IMR-90 (cell line): ENCODE results near the gene TMEM63B. TPM values are rescaled to one million over a fixed set of nuclear protein-coding genes. Genes with fewer than 3 reads are reported as not detected.

Experiments
- ATAC-seq: fragments of 200-7000 bp; cut with Tn5 transposase; 2 replicates; pipeline ENCODE4 v1.9.1; 2020; ENCODE audit warnings: low read depth, mild to moderate bottlenecking, moderate library complexity
- BruUV-seq: library from RNA; stranded (reverse); fragments of 400-500 nt; replicated peaks from 2 replicates; lab custom pipeline; 2021; lab: Mats Ljungman, UMichigan
- CTCF ChIA-PET: fragments of 300-600 bp; formaldehyde crosslinking; extraction: SDS; loops from one replicate; lab custom pipeline; 2021; ENCODE audit warnings: antibody characterized with exemption; lab: Yijun Ruan, JAX
- POLR2A ChIA-PET: fragments of 300-600 bp; sonication (Branson Sonifier 250); formaldehyde crosslinking; loops from one replicate; lab custom pipeline; 2022; ENCODE audit warnings: antibody characterized with exemption; ENCODE audit not compliant: unreplicated experiment; lab: Charles Lee
- DNase-seq: peaks from one replicate; pipeline ENCODE4 v3.0.0; 2013
- H2AFZ ChIP-seq: replicated peaks from 2 replicates; pipeline ENCODE3; 2013; ENCODE audit warnings: low read length, mild to moderate bottlenecking; ENCODE audit not compliant: poor library complexity
- H2AK5ac ChIP-seq: 2 replicates; pipeline ENCODE4 v1.6.1; 2013; ENCODE audit warnings: low read depth, low read length, inconsistent platforms
- H2AK9ac ChIP-seq: replicated peaks from 2 replicates; pipeline ENCODE3; 2013; ENCODE audit warnings: mild to moderate bottlenecking, low read depth, low read length, moderate library complexity; ENCODE audit not compliant: poor library complexity
- H2BK120ac ChIP-seq: 2 replicates; pipeline ENCODE4 v1.6.1; 2013; ENCODE audit warnings: low read depth, low read length, inconsistent platforms
- H2BK15ac ChIP-seq: 3 replicates; pipeline ENCODE4 v1.6.1; 2013; ENCODE audit warnings: low read depth, low read length, inconsistent platforms
- H2BK20ac ChIP-seq: 2 replicates; pipeline ENCODE4 v1.6.1; 2013; ENCODE audit warnings: low read depth, mild to moderate bottlenecking, inconsistent platforms, low read length, moderate library complexity
- H2BK5ac ChIP-seq: 2 replicates; pipeline ENCODE4 v1.6.1; 2013; ENCODE audit warnings: mild to moderate bottlenecking, low read depth, low read length, inconsistent platforms; ENCODE audit not compliant: poor library complexity, severe bottlenecking
- H3K14ac ChIP-seq: replicated peaks from 2 replicates; pipeline ENCODE4 v1.6.1; 2013; ENCODE audit warnings: low read depth, low read length, inconsistent platforms
- H3K18ac ChIP-seq: 2 replicates; pipeline ENCODE4 v1.6.1; 2013; ENCODE audit warnings: low read depth, low read length, control low read depth
- H3K23ac ChIP-seq: 2 replicates; pipeline ENCODE4 v1.6.1; 2013; ENCODE audit warnings: low read depth, low read length, inconsistent platforms
- H3K27ac ChIP-seq: 2 replicates; pipeline ENCODE4 v1.5.1; 2013; ENCODE audit warnings: mild to moderate bottlenecking, control low read depth, low read length; ENCODE audit not compliant: insufficient read depth
- H3K27me3 ChIP-seq: 2 replicates; pipeline ENCODE4 v1.6.1; 2013; ENCODE audit warnings: low read length; ENCODE audit not compliant: control insufficient read depth, insufficient read depth
- H3K36me3 ChIP-seq: 2 replicates; pipeline ENCODE4 v1.6.1; 2013; ENCODE audit warnings: low read length, mixed read lengths; ENCODE audit not compliant: control insufficient read depth, insufficient read depth
- H3K4ac ChIP-seq: 2 replicates; pipeline ENCODE4 v1.6.1; 2013; ENCODE audit warnings: low read depth, low read length, inconsistent platforms
- H3K4me1 ChIP-seq: 2 replicates; pipeline ENCODE4 v1.6.1; 2013; ENCODE audit warnings: low read length, mixed read lengths; ENCODE audit not compliant: control insufficient read depth, insufficient read depth
- H3K4me2 ChIP-seq: 2 replicates; pipeline ENCODE4 v1.6.1; 2013; ENCODE audit warnings: low read depth, mild to moderate bottlenecking, control low read depth, low read length, moderate library complexity
- H3K4me3 ChIP-seq: 2 replicates; pipeline ENCODE4 v1.5.1; 2013; ENCODE audit warnings: low read depth, mild to moderate bottlenecking, control low read depth, low read length, moderate library complexity; ENCODE audit not compliant: insufficient read depth
- H3K56ac ChIP-seq: 2 replicates; pipeline ENCODE4 v1.6.1; 2013; ENCODE audit warnings: low read length, inconsistent platforms; ENCODE audit not compliant: insufficient read depth; ENCODE audit errors: extremely low read depth
- H3K79me1 ChIP-seq, 2 experiments: 2 replicates each; pipeline ENCODE4 v1.6.1; 2013; ENCODE audit warnings: low read length in 2 of 2, inconsistent platforms in 1 of 2, low read depth in 1 of 2
- H3K9ac ChIP-seq: 2 replicates; pipeline ENCODE4 v1.6.1; 2013; ENCODE audit warnings: low read depth, low read length, control low read depth
- H3K9me1 ChIP-seq: 2 replicates; pipeline ENCODE4 v1.6.1; 2013; ENCODE audit warnings: low read length, inconsistent platforms; ENCODE audit not compliant: insufficient read depth
- H3K9me3 ChIP-seq: 2 replicates; pipeline ENCODE4 v1.6.1; 2013; ENCODE audit warnings: low read length; ENCODE audit not compliant: control insufficient read depth, insufficient read depth
- H4K20me1 ChIP-seq: 2 replicates; pipeline ENCODE4 v1.6.1; 2013; ENCODE audit warnings: low read length, inconsistent platforms; ENCODE audit not compliant: insufficient read depth
- H4K5ac ChIP-seq: 2 replicates; pipeline ENCODE4 v1.6.1; 2013; ENCODE audit warnings: mild to moderate bottlenecking, low read depth, low read length, control low read depth
- H4K8ac ChIP-seq, 2 experiments: 2 replicates each; pipeline ENCODE4 v1.6.1; 2013; ENCODE audit warnings: low read depth in 2 of 2, low read length in 2 of 2, control low read depth in 1 of 2, inconsistent platforms in 1 of 2
- H4K91ac ChIP-seq: 2 replicates; pipeline ENCODE4 v1.6.1; 2013; ENCODE audit warnings: low read depth, low read length, inconsistent platforms; ENCODE audit not compliant: insufficient read depth
- BHLHE40 ChIP-seq: fragments of 150-350 bp; IDR thresholded peaks from 2 replicates; pipeline ENCODE4 v1.6.1; 2016; ENCODE audit warnings: mild to moderate bottlenecking, low read depth, low read length
- CEBPB ChIP-seq: IDR thresholded peaks from 2 replicates; pipeline ENCODE4 v1.6.1; 2012; ENCODE audit warnings: low read depth, low read length, improper control_type of control experiment
- CHD1 ChIP-seq: IDR thresholded peaks from 2 replicates; pipeline ENCODE4 v1.6.1; 2012; ENCODE audit warnings: low read depth, low read length, improper control_type of control experiment
- FOS ChIP-seq: fragments of 150-350 bp; IDR thresholded peaks from 2 replicates; pipeline ENCODE4 v1.6.1; 2016; ENCODE audit warnings: low read depth, low read length
- MAFK ChIP-seq: IDR thresholded peaks from 2 replicates; pipeline ENCODE4 v1.6.1; 2012; ENCODE audit warnings: low read depth, low read length, improper control_type of control experiment
- MAZ ChIP-seq: IDR thresholded peaks from 2 replicates; pipeline ENCODE4 v1.6.1; 2012; ENCODE audit warnings: low read depth, mild to moderate bottlenecking, low read length, improper control_type of control experiment, moderate library complexity, borderline replicate concordance
- MXI1 ChIP-seq: IDR thresholded peaks from 2 replicates; pipeline ENCODE4 v1.6.1; 2012; ENCODE audit warnings: low read depth, mild to moderate bottlenecking, low read length, moderate library complexity, borderline replicate concordance
- NFE2L2 ChIP-seq: fragments of 150-350 bp; IDR thresholded peaks from 2 replicates; pipeline ENCODE4 v1.6.1; 2016; ENCODE audit warnings: low read depth, mild to moderate bottlenecking, low read length
- RAD21 ChIP-seq: IDR thresholded peaks from 2 replicates; pipeline ENCODE4 v1.6.1; 2012; ENCODE audit warnings: low read length, improper control_type of control experiment
- RCOR1 ChIP-seq: IDR thresholded peaks from 2 replicates; pipeline ENCODE4 v1.6.1; 2012; ENCODE audit warnings: mild to moderate bottlenecking, low read length, improper control_type of control experiment; ENCODE audit not compliant: insufficient replicate concordance
- RFX5 ChIP-seq: IDR thresholded peaks from 2 replicates; pipeline ENCODE4 v1.8.0; 2012; ENCODE audit warnings: low read depth, mild to moderate bottlenecking, low read length, moderate library complexity
- SMC3 ChIP-seq: fragments of 150-350 bp; IDR thresholded peaks from 2 replicates; pipeline ENCODE4 v1.6.1; 2016; ENCODE audit warnings: low read depth, mild to moderate bottlenecking, antibody characterized with exemption, low read length, moderate library complexity
- WGBS, 2 experiments: methylation state at CpG; one replicate each; pipeline versions ENCODE4 v1.1.5 to v1.1.7; 2013; ENCODE audit warnings: missing lambda C conversion rate in 2 of 2; ENCODE audit not compliant: insufficient read length in 1 of 2; ENCODE audit errors: extremely low coverage in 2 of 2; 5-methylcytosine and 5-hydroxymethylcytosine counted together
- dilution Hi-C: fragments of 300-500 bp; cut with HindIII; formaldehyde crosslinking; loops from one replicate; pipeline ENCODE4 v1.14.3; 2018; ENCODE audit warnings: low sequenced_read_pairs; ENCODE audit not compliant: unreplicated experiment
- in situ Hi-C: fragments of 300-500 bp; cut with MboI; formaldehyde crosslinking; loops from 3 replicates; pipeline ENCODE4 v1.14.3; 2019; ENCODE audit warnings: low sequenced_read_pairs, inconsistent platforms, mixed read lengths
- intact Hi-C: fragments of 100-400 bp; cut with micrococcal nuclease; formaldehyde crosslinking; loops from 2 replicates; pipeline ENCODE4 v1.10.0; 2022
- polyA plus RNA-seq, 3 experiments: library from polyadenylated mRNA; depleted of rRNA; stranded (reverse); fragments of >200 nt; gene quantifications; 2 replicates each; pipeline ENCODE4 v1.2.3, GENCODE V29; 2012; ENCODE audit warnings: low replicate concordance in 1 of 3
- total RNA-seq: library from RNA; depleted of rRNA; stranded (reverse); fragments of >200 nt; gene quantifications from 2 replicates; pipeline ENCODE4 v1.2.3, GENCODE V29; 2012
- TF ChIP-seq, protein P1 (sequence below): conservative IDR thresholded peaks from 2 replicates; pipeline ENCODE4 v1.5.1; 2012; ENCODE audit warnings: mild to moderate bottlenecking, low read depth, low read length, improper control_type of control experiment
- TF ChIP-seq, protein P2 (sequence below): fragments of 150-350 bp; IDR thresholded peaks from 2 replicates; pipeline ENCODE4 v1.6.1; 2017; ENCODE audit warnings: mild to moderate bottlenecking, antibody characterized with exemption, low read length, low read depth

Gene TMEM63B
- total and polyA plus RNA-seq, 2 of the 4 experiments (the other 2 are of a cell fraction): 12.2 to 42.6 TPM

- Histone ChIP-seq H3K79me1 (no peaks in the 10 kb centered on the region), H3K9me3 (no peaks in the 10 kb centered on the region), H4K8ac (no peak overlapping the region), H3K56ac (no peak overlapping the region), H2AK5ac (no peak overlapping the region), H4K20me1 (peaks cover 10% of the 10 kb centered on the region; the same call in 1 of the 2 replicates), H3K9ac (no peak overlapping the region), H3K9me1 (0 out of 2 replicates have a peak, but pooled peaks cover 2% of the 10 kb centered on the region), H2BK5ac (no peak overlapping the region), H2BK20ac (no peak overlapping the region), H3K4ac (no peak overlapping the region), H3K4me2 (no peak overlapping the region), H2BK15ac (no peak overlapping the region), H3K4me3 (no peak overlapping the region), H2AFZ (no peak overlapping the region), H3K36me3 (peaks cover 13% of the 10 kb centered on the region; the same call in 1 of the 2 replicates), H3K23ac (no peak overlapping the region), H3K27ac (no peak overlapping the region), H3K27me3 (no peaks in the 10 kb centered on the region), H2BK120ac (no peak overlapping the region), H3K4me1 (peaks cover 2% of the 10 kb centered on the region), H2AK9ac (no peak overlapping the region), H4K5ac (no peak overlapping the region), H3K14ac (no peak overlapping the region), H3K18ac (no peak overlapping the region), H4K91ac (no peak overlapping the region)
- ATAC-seq (no peak), DNase-seq (no peak)
- ChIA-PET CTCF (no interaction called here), POLR2A (no interaction called here)
- dilution Hi-C loops: no loop called here
- WGBS, 2 experiments: 93% methylated on average over 3 of the region's 12 CpGs; no CpG with 5 or more reads in 1 of the 2 experiments
- in situ Hi-C loops: no loop called here
- TF ChIP-seq SMC3 (no peak), MAZ (no peak), CEBPB (no peak), RCOR1 (no peak), RFX5 (no peak), RAD21 (no peak), NFE2L2 (no peak), MXI1 (no peak), MAFK (no peak), FOS (no peak), CHD1 (no peak), BHLHE40 (no peak)
- TF ChIP-seq, protein P1, sequence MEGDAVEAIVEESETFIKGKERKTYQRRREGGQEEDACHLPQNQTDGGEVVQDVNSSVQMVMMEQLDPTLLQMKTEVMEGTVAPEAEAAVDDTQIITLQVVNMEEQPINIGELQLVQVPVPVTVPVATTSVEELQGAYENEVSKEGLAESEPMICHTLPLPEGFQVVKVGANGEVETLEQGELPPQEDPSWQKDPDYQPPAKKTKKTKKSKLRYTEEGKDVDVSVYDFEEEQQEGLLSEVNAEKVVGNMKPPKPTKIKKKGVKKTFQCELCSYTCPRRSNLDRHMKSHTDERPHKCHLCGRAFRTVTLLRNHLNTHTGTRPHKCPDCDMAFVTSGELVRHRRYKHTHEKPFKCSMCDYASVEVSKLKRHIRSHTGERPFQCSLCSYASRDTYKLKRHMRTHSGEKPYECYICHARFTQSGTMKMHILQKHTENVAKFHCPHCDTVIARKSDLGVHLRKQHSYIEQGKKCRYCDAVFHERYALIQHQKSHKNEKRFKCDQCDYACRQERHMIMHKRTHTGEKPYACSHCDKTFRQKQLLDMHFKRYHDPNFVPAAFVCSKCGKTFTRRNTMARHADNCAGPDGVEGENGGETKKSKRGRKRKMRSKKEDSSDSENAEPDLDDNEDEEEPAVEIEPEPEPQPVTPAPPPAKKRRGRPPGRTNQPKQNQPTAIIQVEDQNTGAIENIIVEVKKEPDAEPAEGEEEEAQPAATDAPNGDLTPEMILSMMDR: no peak
- TF ChIP-seq, protein P2, sequence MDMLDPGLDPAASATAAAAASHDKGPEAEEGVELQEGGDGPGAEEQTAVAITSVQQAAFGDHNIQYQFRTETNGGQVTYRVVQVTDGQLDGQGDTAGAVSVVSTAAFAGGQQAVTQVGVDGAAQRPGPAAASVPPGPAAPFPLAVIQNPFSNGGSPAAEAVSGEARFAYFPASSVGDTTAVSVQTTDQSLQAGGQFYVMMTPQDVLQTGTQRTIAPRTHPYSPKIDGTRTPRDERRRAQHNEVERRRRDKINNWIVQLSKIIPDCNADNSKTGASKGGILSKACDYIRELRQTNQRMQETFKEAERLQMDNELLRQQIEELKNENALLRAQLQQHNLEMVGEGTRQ: no peak
- no TSS peak for BruUV-seq
- intact Hi-C loops: no loop called here
Measured at GRCh38 chr6:44154067-44154466, 26.7 kb downstream of the TMEM63B start.
